GM18873 (cell line): ENCODE data around the gene CLASP2.
A peak's percentile ranks its signal among the peaks of the same experiment; 100 is the strongest.
"Not testable (repeated sequence)": the region's sequence is repeated elsewhere in the genome, so short reads cannot be mapped to it uniquely, and the experiment has no call there.

ENCODE experiments used
- ATAC-seq: cut with Tn5 transposase; IDR thresholded peaks from one replicate; pipeline ENCODE4 v1.9.1; 2021; ENCODE audit warnings: mild to moderate bottlenecking, moderate library complexity, moderate number of reproducible peaks; ENCODE audit not compliant: unreplicated experiment, low FRiP score

Gene CLASP2

GRCh38 chr3:33717866-33718594, at the start of gene CLASP2:
Gene CLASP2, minus strand, starts transcription at chr3:33718254. Its CDS starts 252 bp downstream, at chr3:33718002.
- peak; percentile 90 for ATAC-seq

DNA sequence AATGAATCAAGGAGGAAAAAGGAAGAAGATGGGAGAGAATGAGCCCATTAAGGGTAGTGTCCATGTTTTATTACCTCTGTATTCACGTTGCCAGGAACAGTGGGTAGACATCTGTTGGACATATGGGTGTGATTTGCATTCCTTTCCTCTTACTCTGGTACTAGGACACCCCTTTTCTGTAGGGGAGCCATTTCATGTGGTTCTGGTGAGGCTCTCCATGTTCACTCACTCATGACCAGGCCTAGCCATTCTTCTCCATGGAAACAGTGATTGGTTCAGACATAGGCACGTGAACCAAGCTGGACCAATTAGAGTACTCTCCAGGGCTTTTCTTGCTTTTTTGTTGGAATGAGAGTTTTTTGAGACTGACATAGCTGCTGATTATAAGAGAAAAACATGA, 40.8 kb upstream of the CLASP2 start:
- no peak for ATAC-seq

DNA sequence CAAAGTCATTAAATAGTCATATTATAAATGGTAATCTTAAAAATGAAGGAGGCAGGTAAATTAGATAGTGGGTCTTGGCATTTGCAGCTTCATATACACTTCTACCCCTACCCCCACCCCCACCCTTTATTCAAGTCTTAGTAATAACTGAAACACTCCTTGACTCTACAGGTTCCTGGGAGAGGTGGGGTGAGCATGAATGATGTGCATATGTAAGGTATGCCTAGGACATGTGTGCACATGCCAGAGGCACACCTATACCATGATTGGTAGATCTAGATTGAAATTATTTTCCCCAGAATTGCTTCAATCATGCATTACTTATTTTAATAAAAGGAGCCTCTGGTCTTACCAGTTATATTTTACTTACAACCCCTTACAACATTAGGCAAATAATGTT, 40.2 kb upstream of the CLASP2 start:
- ATAC-seq: no peak

- not testable (repeated sequence) for ATAC-seq
Measured at GRCh38 chr3:33754391-33754790, 36.3 kb upstream of the CLASP2 start.

DNA sequence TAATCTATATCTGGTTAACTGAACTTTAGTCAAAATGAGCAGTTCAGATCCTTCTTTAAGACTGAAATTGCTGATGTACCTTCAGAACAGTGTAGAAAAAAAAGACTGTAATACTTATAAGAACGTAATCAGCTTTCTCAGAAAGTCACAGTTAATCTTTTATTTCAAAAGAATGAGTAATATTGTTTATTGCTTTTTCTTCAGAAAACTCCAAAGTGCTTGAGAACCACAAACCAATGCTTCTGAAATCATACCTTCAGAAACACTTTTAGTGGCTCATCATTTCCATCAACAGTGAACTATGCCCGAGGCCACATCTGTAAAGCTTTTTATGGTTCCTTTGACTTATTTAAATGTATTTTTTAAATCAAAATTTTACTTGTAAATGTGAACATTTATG, 33.3 kb upstream of the CLASP2 start:
- ATAC-seq: no peak

GRCh38 chr3:33750211-33750548, 32.1 kb upstream of the CLASP2 start:
- ATAC-seq: no peak

GRCh38 chr3:33749546-33750210, 31.6 kb upstream of the CLASP2 start:
- no peak for ATAC-seq

- ATAC-seq: peak; percentile 45
Measured at GRCh38 chr3:33746416-33747116, 28.5 kb upstream of the CLASP2 start.

DNA sequence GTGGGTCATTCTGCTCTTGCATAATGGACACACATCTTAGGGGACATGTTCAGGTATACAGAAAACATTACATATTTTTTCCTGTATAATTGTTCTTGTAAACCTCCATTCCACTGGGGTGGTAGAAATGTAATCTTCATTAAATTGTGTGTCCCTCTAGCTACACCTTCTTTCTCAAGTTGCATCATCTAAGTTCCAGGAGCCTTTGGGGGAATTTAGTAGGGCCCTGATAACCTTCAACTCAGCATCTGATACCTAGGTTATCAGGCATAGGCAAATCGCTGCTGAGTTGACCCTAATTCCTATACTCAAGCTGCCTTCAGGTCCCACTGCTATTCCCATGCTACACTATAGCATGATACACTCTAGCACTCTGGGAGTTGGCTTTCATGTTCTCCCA, 19.1 kb upstream of the CLASP2 start:
- no peak for ATAC-seq

DNA sequence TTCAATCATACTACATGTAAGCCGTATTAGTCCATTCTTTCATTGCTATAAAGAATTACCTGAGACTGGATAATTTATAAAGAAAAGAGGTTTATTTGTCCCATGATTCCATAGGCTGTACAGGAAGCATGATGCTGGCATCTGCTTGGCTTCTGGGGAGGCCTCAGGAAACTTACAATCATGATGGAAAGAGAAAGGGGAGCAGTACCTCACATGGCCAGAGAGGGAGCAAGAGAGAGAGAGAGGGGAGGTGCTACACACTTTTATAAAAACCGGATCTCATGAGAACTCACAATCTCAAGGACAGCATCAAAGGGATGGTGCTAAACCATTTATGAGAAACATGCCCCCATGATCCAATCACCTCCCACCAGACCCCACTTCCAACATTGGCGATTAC, 14.3 kb upstream of the CLASP2 start:
- no peak for ATAC-seq

GRCh38 chr3:33729993-33730392, 11.9 kb upstream of the CLASP2 start:
- ATAC-seq: peak; percentile 64

DNA sequence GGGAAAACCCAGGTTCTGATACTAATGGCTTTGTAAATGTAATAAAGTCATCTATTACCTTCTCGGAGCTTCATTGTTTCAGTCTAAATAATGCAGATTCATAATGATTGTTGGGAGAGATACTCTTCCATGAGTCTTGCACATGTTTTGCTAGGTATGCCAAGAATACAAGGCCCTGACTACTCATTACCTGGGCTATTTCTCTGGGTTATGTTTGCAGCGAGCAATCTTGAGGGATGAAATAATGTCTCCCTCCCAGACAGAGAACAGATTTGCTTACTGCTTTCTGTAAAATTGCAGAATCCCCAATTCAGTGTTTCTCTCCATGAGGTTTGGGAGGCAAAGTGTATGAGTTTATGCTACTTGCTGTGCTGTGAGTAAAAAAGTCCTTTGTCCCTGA, 6.2 kb upstream of the CLASP2 start:
- no peak for ATAC-seq

GRCh38 chr3:33722626-33723370, 4.7 kb upstream of the CLASP2 start:
- no peak for ATAC-seq

- no peak for ATAC-seq
Measured at GRCh38 chr3:33722191-33722590, 4.1 kb upstream of the CLASP2 start.

- ATAC-seq: no peak
Measured at GRCh38 chr3:33718595-33718907, 497 bp upstream of the CLASP2 start.

- peak; percentile 41 for ATAC-seq
Measured at GRCh38 chr3:33717616-33717865, 513 bp downstream of the CLASP2 start.

DNA sequence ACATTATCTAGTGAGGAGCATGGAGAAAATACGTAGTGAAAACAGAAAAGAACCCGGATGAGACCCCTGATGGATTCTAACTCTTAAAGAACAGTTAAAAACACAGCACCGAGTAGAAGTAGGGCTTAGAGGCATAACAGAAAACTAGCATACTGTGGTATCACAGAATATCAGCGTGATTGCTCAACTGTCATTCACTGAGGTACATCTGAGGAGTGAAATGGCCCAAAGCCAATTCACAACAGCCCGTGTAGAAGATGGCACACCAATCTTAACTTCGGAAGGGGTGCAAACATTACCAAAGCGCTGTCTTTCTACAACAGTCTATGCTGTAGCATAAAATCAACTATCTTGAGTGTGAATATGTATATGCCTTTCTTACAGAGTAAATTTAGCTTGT, 1.8 kb downstream of the CLASP2 start:
- no peak for ATAC-seq

GRCh38 chr3:33711100-33711499, 7.0 kb downstream of the CLASP2 start:
- ATAC-seq: no peak

DNA sequence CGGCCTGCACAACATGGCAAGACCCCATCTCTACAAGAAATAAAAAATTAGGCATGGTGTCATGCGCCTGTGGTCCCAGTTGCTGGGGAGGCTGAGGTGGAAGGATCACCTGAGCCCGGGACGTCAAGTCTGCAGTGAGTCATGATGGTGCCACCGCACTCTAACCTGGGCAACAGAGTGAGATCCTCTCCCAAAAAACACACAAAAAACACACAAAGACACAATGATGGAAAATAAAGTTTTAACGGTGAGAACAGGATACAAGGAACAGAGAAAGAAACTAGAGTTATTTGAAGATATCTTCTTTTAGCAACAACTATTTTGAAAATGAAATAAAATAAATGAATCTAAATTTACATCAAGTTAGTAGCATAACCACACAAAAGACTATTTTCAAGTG, 12.0 kb downstream of the CLASP2 start:
- no peak for ATAC-seq

GRCh38 chr3:33704891-33705290, 13.2 kb downstream of the CLASP2 start:
- no peak for ATAC-seq

GRCh38 chr3:33699275-33699674, 18.8 kb downstream of the CLASP2 start:
- no peak for ATAC-seq
